Uterus (tissue), 2 donors: Measurements from ENCODE around the gene MICAL3.

Source experiments
- POLR2A ChIP-seq, 2 donors: fragments of 450-650 bp; IDR thresholded peaks; one replicate each; pipeline ENCODE4 v1.6.1; 2016; ENCODE audit warnings: antibody characterized with exemption in 2 of 2, mild to moderate bottlenecking in 1 of 2, moderate library complexity in 1 of 2
- TF ChIP-seq, protein P1 (sequence below), 4 experiments: fragments of 200-600 bp in 2 of 4; fragments of 450-650 bp in 2 of 4; sonication (generic) in 2 of 4; IDR thresholded peaks; one replicate each; pipeline ENCODE4 v1.5.1; 2016 to 2019; ENCODE audit warnings: antibody characterized with exemption in 4 of 4, mild to moderate bottlenecking in 2 of 4, moderate library complexity in 1 of 4

DNA sequence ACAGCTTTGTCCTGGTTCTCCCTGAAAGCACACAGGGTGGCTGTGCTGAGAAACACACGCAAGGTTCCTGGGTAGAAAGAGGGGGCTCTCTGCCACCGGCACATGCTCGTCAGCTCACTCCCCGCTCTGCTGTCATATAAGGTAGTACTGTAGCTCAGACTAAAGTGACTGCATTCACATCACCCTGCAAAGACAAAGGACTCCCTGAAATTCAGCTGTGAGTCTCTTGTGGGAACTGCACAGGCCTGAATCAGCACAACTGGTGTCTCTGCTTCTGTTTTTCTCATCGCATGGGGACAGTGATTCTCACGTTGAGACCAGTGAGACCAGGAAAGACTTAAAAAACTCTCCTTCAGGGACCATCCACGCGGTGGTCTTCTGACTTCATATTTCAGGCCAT is 126.0 kb downstream of the MICAL3 start:
- TF ChIP-seq, protein P1, sequence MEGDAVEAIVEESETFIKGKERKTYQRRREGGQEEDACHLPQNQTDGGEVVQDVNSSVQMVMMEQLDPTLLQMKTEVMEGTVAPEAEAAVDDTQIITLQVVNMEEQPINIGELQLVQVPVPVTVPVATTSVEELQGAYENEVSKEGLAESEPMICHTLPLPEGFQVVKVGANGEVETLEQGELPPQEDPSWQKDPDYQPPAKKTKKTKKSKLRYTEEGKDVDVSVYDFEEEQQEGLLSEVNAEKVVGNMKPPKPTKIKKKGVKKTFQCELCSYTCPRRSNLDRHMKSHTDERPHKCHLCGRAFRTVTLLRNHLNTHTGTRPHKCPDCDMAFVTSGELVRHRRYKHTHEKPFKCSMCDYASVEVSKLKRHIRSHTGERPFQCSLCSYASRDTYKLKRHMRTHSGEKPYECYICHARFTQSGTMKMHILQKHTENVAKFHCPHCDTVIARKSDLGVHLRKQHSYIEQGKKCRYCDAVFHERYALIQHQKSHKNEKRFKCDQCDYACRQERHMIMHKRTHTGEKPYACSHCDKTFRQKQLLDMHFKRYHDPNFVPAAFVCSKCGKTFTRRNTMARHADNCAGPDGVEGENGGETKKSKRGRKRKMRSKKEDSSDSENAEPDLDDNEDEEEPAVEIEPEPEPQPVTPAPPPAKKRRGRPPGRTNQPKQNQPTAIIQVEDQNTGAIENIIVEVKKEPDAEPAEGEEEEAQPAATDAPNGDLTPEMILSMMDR (IDR thresholded peaks at IDR 0.05), result no peak
- TF ChIP-seq POLR2A (IDR thresholded peaks at IDR 0.05), result no peak
